GM21825 (cell line): Measurements from ENCODE around the gene KRTAP5-10.
"Not testable (repeated sequence)": the region's sequence is repeated elsewhere in the genome, so short reads cannot be mapped to it uniquely, and the experiment has no call there.

Source experiments
- ATAC-seq: cut with Tn5 transposase; IDR thresholded peaks from one replicate; pipeline ENCODE4 v1.9.1; 2021; ENCODE audit warnings: mild to moderate bottlenecking, moderate library complexity; ENCODE audit not compliant: unreplicated experiment

Gene KRTAP5-10

GRCh38 chr11:71542382-71542781 lies 23.0 kb upstream of the KRTAP5-10 start:
- no peak for ATAC-seq

GRCh38 chr11:71542879-71543777 lies 22.2 kb upstream of the KRTAP5-10 start:
- no peak for ATAC-seq

- no peak for ATAC-seq
Observed at GRCh38 chr11:71543866-71544265, 21.5 kb upstream of the KRTAP5-10 start.

- no peak for ATAC-seq
Observed at GRCh38 chr11:71544525-71545214, 20.7 kb upstream of the KRTAP5-10 start.

GRCh38 chr11:71545405-71545966 lies 19.9 kb upstream of the KRTAP5-10 start:
- ATAC-seq: no peak

GRCh38 chr11:71548120-71548519 lies 17.2 kb upstream of the KRTAP5-10 start, which contains the start of gene KRTAP5-9:
TSS of gene KRTAP5-9 (plus strand) at chr11:71548420. CDS start at chr11:71548658, 238 bp downstream.
- ATAC-seq: no peak

- ATAC-seq: no peak
Observed at GRCh38 chr11:71548716-71549151, 16.6 kb upstream of the KRTAP5-10 start.

- ATAC-seq: no peak
Observed at GRCh38 chr11:71551711-71552110, 13.7 kb upstream of the KRTAP5-10 start.

GRCh38 chr11:71554996-71555395 lies 10.4 kb upstream of the KRTAP5-10 start:
- ATAC-seq: no peak

- ATAC-seq: no peak
Observed at GRCh38 chr11:71555508-71555907, 9.9 kb upstream of the KRTAP5-10 start.

GRCh38 chr11:71556018-71556417 lies 9.3 kb upstream of the KRTAP5-10 start:
- ATAC-seq: no peak

GRCh38 chr11:71557257-71557656 lies 8.1 kb upstream of the KRTAP5-10 start:
- ATAC-seq: no peak

- ATAC-seq: no peak
Observed at GRCh38 chr11:71558996-71559395, 6.4 kb upstream of the KRTAP5-10 start.

GRCh38 chr11:71562120-71562519 lies 3.2 kb upstream of the KRTAP5-10 start:
- no peak for ATAC-seq

- no peak for ATAC-seq
Observed at GRCh38 chr11:71563406-71563805, 2.0 kb upstream of the KRTAP5-10 start.

GRCh38 chr11:71564430-71564829 lies 933 bp upstream of the KRTAP5-10 start:
- no peak for ATAC-seq

GRCh38 chr11:71566081-71566620 lies 788 bp downstream of the KRTAP5-10 start:
- ATAC-seq: no peak

GRCh38 chr11:71566626-71567599 lies 1.6 kb downstream of the KRTAP5-10 start:
- not testable (repeated sequence) for ATAC-seq

- not testable (repeated sequence) for ATAC-seq
Observed at GRCh38 chr11:71567633-71568032, 2.3 kb downstream of the KRTAP5-10 start.

GRCh38 chr11:71568704-71569349 lies 3.5 kb downstream of the KRTAP5-10 start:
- ATAC-seq: no peak
